NCI-H748 treated with DMSO at 0.1 percent for 48 hours (cell line): ENCODE data around the gene YWHAG.
A peak's percentile ranks its signal among the peaks of the same experiment; 100 is the strongest.
"Not testable (repeated sequence)": the region's sequence is repeated elsewhere in the genome, so short reads cannot be mapped to it uniquely, and the experiment has no call there.

Source experiments
- DNase-seq: peaks from one replicate; lab custom pipeline; 2025; lab: John Stamatoyannopoulos, UW

YWHAG gene

DNA sequence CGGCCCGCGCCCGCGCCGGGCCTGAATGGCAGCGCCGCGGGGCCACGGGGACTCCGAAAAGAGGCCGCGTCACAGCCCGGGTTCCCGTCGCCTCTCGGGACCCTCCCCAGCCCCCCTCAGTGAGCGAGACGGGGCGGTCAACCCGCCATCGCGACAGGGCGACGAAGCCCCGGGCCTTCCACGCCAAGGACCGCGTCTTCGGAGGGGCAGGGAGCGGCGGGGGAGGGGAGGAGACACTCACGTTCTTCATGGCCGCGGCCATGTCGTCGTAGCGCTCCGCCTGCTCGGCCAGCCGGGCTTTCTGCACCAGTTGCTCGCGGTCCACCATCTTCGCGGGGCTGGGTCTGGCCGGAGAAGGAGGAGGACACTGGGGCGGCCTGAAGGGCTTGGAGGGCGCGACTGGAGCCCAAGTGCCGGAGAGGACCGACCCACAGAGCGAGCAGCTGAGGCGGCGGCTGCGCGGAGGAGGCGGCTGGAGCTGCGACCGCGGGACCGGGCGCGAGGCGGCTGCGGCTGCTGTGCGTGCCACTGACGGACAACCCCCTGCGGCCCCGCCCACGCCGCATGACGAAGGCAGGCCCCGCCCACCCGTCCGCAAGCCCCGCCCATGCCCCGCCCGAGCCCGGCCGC is at the start of gene YWHAG:
TSS of gene YWHAG (minus strand) at position 511 of the 630 bp plus-strand sequence. CDS start at position 328, 183 bp downstream.
- DNase-seq: no peak

DNA sequence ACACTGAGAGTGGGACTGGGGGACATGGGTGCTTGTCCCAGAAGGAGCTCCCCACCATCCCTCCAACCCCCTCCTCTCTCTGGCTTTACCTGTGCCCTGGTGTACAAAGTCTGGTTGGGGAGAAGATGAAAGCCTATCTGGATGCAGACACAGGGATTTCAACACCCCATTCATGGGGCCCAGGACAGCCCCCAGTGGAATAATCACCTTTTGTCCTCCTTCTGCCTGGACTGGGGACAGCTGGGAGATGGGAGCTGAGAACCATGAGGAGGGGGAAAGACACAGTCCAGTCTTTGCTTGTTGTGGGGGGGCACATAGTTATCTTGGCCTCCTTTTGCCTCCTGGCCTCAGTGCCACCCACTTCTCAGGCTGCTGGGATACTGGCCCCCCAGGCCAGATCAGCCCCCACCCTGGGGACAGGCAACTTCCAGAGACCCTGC is 49.4 kb upstream of the YWHAG start:
- no peak for DNase-seq

DNA sequence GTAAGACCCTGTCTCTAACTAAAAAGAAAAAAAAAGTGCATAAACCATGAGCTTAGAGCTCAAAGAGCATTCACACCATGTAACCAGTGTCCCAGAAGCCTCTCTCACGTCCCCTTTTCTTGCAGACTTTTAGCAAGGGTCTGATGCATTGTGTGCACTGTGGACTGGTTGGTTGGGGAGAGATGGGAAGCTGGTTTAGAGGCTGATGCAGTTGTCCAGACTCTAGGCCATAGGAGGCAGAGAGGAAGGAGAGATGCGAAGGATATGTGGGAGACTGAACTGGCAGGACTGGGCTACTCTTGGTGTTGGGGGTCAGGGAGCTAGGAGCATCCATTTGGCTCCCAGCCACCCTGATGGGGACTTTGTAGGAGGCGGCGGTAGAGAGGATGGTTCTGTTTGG is 48.9 kb upstream of the YWHAG start:
- DNase-seq: no peak

DNA sequence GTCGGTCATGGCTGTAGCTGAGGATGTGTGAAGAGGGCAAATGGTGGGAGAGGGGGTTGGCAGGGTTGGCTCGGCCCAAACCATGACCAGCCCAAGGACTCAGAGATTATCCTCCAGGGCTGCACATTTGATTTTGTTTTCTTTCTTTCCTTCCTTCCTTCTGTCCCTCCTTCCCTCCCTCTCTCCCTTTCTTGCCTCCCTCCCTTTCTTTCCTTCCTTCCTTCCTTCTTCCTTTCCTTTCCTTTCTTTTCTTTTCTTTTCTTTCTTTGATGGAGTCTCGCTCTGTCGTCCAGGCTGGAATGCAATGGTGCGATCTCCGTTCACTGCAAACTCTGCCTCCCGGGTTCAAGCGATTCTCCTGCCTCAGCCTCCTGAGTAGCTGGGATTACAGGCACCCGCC is 46.9 kb upstream of the YWHAG start:
- DNase-seq: no peak

DNA sequence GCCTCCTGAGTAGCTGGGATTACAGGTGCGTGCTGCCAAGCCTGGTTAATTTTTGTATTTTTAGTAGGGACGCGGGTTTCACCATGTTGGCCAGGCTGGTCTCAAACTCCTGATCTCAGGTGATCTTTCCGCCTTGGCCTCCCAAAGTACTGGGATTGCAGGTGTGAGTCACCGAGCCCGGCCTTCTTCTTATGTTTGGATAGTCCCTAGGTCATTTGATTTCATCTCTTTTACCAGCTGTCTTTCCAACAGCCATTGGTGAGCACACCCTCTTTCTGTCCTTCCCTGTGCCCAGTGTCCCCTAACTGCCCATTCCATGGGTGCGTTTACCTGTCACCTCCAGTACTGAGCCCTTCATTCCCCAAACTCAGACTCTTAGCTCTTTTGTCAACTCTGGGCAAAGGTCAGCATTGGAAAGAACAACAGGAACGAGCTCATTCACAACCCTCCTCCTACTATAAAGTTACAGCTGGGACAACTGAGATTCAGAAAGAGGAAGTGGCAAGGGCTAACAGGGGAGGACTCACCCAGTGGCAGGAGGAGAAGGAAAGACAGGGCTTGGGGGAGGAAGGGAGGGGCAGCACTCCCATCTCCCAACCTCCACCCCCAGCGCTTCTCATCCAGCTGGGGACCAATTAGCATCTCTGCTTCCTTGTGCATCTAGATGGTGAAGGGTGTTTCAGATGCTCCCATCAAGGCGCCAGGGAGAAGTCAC is 45.1 kb upstream of the YWHAG start:
- DNase-seq: no peak

DNA sequence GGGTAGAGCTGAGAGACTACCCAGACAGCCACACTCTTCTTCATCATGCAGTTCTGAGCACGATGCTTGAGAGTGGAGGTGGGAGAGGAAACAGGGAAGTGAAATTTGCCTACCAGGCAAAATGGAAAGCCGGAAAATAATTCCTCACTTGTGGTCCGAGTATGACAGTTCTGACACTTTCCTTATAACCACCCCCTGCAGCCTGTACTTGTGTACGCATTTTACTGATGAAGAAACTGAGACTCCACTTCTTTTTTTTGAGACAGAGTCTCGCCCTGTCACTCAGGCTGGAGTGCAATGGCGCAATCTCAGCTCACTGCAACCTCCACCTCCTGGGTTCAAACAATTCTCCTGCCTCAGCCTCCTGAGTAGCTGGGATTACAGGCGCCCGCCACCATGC is 44.3 kb upstream of the YWHAG start:
- not testable (repeated sequence) for DNase-seq

DNA sequence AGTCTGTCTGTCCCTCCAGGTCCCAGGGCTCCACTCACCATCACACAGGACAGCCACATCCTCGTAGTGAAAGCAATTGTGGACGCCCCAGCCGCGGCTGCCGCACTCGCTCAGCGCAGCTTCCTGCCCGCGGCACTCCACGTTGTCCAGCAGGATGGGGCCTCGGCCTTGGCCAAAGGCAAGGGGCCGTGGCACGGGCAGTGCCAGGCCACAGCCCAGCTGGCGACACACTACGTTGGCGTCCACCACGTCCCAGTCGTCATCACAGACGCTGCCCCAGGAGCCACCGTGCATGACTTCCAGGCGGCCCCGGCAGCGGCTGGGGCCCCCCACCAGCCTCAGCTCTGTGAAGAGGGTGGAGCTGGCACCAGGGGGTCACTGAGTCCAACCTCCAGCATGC is 41.5 kb upstream of the YWHAG start:
- no peak for DNase-seq

DNA sequence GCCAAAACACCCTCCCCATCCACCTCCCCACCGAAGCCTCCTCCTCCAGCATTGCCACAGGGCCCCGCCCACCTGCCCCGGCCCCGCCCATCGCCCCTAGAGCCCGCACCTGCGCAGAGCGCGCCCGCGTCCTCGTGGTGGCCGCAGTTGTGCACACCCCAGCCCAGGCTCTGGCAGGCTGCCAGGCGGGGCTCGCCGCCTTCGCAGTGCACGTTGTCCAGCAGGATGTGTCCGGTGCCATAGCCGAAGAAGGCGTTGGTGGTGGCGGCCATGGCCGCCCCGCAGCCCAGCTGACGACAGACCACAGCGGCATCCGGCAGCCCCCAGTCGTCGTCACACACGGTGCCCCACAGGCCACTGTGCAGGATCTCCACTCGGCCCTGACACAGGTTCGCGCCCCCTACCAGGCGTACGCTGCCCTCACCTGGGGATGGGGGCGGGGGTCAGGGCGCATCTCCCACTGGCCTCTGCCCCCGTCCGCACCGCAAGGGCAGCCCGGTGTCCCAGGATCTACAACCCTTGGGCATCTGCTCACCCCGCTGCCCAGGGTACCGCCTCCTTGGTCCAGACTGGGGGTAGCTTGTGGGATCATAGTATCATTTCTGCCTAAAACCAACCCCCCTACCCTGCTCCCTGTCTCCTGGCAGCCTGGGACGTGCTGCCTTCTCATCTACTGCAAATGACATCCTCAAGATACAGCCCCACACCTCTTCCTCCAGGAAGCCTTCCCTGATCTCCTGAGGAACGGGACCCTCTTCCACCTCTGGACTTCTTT is 38.8 kb upstream of the YWHAG start:
- peak; percentile 52 for DNase-seq

DNA sequence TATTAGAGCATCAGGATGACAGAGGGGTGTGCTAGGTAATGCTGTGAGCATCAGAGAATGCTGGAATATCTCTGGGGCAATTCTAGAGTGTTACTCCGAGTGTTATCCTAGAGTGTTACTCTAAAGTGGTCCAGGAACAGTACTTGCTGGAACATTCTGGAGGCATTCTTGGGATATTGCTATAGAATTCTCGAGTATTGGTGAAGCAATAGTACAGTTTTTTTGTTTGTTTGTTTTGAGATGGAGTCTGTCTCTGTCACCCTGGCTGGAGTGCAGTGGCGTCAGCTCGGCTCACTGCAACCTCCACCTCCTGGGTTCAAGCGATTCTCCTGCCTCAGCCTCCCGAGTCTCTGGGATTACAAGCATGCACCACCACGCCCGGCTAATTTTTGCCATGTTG is 38.1 kb upstream of the YWHAG start:
- no peak for DNase-seq

DNA sequence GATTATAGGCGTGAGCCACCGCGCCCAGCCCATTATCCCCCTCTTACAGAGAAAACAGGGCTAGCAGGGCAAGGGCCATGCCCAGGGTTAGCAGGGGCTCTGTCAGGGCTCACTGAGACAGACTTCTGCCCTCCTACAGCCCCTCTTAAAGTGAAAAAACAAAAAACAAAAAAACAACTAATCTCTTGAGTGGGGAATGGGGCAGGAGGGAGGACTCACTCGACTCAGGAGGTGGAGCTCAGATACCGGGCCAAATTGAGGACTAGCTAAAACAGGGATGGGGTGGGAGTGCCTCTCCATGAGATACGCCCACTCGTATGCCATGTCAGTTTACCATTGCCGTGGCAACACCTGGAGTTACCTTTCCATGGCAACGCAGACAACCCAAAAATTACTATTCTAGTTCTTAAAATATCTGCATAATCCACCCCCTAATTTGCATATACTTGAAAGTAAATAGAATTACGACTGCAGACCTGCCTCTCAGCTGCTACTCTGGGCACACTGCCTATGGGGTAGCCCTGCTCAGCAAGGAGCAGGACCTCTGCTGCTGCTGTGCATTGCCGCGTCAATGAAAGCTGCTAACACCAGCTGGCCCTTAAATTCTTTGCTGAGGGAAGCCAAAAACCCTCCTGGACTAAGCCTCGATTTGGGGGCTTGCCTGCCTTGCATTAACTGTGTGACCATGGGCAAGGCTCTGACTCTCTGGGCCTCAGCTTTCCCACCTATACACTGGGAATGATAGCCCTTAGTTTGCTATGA is 37.4 kb upstream of the YWHAG start:
- no peak for DNase-seq

DNA sequence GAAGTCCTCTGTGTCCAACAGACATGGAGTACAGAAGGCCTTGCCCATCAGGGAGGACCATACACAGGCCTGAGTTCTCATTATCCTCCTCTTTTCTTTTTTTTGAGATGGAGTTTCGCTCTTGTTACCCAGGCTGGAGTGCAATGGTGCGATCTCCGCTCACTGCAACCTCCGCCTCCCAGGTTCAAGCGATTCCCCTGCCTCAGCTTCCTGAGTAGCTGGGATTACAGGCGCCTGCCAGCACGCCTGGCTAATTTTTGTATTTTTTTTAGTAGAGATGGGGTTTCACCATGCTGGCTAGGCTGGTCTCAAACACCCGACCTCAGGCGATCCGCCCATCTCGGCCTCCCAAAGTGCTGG is 36.8 kb upstream of the YWHAG start:
- not testable (repeated sequence) for DNase-seq

DNA sequence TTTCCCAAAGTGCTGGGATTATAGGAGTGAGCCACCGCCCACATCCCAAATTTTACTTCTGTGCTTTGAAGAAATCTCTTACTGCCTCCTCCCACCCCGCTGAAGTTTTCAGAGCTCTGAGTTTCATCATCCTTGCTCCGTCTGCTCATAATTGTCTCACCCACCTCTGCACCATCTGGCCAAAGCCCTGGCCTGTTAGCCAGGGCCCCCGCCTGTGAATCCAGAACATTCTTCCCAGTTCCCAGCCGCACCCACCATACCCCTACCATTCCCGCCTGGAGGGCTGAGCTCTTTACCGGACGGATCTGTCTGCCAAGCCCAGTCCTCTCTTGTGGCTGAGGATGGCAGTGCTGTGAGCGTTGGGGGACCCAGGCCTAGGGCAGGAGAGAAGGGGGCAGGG is 36.2 kb upstream of the YWHAG start:
- DNase-seq: no peak

DNA sequence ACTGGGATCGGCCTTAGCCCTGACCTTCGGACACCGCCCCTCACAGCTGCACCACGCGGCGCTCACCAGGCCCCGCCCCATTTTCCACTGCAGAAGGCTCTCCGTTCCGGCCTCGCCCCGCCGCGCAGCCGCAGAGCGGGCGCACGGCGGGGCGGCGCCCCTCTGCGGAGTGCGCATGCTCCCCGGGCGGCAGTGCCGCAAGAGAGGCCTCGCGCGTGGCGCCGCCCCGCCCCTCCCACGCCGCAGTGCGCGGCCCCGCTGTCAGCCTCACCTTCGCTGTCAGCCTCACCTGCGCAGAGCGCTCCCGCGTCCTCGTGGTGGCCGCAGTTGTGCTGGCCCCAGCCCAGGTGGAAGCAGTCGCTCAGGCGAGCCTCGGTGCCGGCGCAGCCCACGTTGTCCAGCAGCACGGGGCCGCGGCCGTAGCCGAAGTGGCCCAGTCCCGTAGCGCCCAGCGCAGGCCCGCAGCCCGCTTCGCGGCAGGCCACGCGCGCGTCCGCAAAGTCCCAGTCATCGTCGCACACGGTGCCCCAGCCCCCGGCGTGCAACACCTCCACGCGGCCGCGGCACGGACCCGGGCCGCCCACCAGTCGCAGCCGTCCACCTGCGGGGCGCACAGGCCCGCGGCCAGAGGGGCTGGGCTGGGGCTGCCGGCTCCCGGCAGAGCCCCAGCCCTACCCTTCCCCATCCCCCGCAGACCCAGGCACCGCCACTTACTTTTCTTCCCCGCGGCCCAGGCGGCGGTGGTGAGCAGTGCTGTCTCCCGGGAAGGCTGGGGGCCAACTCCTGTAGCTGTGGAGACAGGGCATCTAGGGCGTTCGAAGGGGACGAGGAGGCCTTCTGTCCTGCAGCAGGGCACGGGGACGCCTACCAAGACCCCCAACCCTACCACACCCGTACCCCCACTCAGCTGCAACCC is 34.6 kb upstream of the YWHAG start:
- peak; percentile 81 for DNase-seq

DNA sequence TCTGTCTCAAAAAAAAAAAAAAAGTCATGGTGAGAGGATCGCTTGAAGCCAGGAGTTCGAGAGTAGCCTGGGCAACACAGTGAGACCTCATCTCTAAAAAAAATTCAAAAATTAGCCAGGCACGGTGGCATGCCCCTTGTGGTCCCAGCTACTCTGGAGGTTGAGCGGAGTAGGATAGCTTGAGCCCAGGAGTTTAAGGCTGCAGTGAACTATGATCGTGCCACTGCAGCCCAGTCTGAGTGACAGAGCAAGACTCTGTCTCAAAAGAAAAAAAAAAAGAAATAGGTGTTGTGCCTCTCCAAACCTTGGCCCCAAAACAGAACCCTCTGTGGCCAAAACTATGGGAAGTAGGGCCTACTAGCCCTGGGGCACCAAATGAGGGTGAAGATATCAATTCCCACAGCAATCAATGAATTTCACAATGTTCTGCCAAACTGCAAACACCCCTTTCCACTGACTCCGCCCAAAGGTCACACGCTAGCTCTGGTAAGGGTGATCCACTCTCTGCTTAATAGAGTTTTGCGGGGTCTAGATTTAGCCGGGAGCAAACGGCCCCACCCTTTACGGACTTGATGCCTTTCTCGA is 33.8 kb upstream of the YWHAG start:
- DNase-seq: no peak

DNA sequence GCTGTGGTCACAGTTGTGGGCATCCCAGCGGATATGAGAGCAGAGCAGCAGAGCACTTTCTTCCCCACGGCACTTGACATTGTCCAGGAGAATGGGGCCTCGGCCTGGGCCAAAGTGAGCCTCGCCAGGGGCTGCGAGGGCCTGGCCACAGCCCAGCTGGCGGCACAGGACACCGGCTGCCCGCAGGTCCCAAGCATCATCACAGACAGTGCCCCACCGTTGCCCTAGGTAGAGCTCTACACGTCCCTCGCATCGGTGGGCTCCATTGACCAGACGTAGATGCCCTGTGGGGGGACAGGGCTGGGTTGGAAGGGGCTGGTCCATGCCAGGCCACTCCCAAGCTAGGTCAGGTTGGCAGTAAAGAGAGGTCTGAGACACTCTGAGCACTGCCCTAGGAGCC is 31.3 kb upstream of the YWHAG start:
- DNase-seq: no peak

DNA sequence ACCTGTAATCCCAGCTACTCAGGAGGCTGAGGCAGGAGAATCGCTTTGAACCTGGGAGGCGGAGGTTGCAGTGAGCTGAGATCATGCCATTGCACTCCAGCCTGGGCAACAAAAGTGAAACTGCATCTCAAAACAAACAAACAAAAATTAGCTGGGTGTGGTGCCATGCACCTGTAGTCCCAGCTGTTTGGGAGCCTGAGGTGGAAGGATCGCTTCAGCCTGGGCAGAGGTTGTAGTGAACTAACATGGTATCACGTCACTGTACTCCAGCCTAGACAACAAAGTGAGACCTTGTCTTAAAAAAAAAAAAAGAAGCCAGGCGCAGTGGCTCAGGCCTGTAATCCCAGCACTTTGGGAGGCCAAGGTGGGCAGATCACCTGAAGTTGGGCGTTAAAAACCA is 29.0 kb upstream of the YWHAG start:
- DNase-seq: not testable (repeated sequence)

DNA sequence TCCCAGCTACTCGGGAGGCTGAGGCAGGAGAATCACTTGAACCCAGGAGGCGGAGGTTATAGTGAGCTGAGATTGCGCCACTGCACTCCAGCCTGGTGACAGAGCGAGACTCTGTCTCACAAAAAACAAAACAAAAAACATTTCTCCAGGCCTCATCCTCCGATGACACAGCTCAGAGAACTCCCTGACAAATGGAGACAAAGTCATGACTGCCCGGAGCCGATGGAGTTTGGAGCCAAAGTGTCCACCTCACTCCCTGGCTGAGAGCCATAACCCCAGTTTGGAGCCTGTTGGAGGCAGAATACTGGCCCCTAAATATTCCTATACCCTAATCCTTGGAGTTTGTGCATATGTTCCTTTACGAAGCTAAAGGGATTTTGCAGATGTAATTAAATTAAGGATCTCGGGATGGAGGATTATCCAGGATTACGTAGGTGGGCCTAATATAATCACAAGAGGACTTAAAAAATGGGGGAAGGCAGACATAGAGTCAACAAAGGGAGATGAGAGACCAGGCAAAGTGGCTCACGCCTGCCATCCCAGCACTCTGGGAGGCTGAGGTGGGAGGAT is 28.0 kb upstream of the YWHAG start:
- no peak for DNase-seq

DNA sequence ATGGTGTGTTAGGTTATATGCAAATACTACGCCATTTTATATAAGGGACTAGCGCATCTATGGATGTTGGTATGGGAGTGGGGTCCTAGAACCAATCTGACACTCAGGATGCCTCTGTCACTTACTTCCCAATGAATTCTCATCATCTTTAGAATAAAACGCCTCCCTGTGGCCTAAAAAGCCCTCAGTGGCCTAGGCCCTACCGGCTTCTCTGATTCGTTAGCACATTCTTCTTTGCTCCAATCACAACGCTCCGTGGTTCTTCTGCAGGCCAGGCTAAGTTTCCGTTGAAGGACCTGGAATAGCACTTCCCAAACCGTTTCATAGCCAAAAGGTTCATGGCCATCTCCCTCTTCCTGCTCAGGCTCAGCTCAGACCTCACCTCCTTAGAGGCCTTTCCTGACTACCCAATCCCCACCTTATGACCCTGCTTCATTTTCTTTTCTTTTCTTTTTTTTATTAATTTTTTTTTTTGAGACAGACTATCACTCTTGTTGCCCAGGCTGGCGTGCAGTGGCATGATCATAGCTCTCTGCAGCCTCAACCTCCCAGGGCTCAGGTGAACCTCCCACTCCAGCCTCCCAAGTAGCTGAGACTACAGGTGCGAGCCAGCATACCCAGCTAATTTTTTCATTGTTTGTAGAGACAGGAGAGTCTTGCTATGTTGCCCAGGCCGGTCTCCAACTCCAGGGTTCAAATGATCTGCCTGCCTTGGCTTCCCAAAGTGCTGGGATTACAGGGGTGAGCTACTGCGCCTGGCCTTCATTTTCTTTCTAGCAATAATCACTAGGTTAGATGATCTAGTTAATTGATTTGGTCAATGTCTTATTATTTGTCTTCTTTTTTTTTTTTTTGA is 24.5 kb upstream of the YWHAG start:
- no peak for DNase-seq

DNA sequence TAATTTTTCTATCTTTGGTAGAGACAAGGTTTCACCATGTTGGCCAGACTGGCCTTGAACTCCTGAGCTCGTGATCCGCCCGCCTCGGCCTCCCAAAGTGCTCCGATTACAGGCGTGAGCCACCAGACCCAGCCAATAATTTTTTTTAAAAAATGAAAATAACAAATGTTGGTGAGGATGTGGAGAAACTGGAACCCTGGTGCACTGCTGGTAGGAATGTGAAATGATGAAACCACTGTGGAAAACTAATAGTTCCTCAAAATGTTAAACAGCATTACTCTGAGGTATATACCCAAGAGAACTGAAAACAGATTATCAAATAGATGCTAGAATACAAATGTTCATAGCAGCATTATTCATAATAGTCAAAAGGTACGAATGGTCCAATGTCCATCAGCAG is 23.0 kb upstream of the YWHAG start:
- DNase-seq: no peak

DNA sequence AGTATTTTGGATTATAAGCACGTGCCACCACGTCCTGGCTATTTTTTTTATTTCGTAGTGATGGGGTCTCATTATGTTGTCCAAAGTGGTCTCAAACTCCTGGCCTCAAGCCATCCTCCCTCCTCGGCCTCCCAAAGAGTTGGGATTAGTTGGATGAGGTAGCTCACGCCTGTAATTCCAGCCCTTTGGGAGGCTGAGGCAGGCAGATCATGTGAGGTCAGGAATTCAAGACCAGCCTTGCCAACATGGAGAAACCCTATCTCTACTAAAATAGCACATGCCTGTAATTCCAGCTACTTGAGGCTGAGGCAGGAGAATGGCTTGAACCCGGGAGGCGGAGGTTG is 21.8 kb upstream of the YWHAG start:
- no peak for DNase-seq
